Erythroblast (primary cell): ENCODE measurements around the gene PACSIN1.

Source experiments
- GATA1 ChIP-seq: IDR thresholded peaks from 2 replicates; pipeline ENCODE4 v1.6.1; 2011; ENCODE audit warnings: low read depth, mild to moderate bottlenecking, control low read depth, low read length, moderate library complexity
- POLR2A ChIP-seq: IDR thresholded peaks from 2 replicates; pipeline ENCODE4 v1.6.1; 2011; ENCODE audit warnings: mild to moderate bottlenecking, low read length

DNA sequence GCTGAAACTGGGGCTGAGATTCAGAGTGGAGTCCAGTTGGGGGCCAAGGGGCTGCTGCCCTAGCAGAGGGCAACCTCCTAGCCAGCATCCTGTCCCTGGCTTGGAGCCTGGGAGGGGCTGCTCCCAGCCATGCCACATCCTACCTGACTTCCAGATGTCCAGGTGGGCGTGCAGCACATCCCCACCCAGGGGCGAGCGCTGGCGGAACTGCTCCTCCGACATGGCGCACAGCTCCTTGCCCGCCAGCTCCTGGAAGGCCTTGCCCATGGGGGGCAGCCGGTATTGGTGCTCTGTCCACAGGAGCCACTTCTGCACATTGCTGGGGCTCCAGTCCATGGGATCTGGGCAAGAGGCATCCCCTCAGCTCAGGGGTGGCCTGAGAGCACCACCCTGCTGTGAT is 75.0 kb downstream of the PACSIN1 start:
- no peak for TF ChIP-seq POLR2A
- TF ChIP-seq GATA1: no peak
